Activated naive CD4-positive, alpha-beta T cell treated with anti-CD3 and anti-CD28 coated beads, Interleukin-2, amount 50 U/mL, for 16 hours (primary cell): ENCODE measurements around the gene PARP11.
"Not testable (repeated sequence)": the region's sequence is repeated elsewhere in the genome, so short reads cannot be mapped to it uniquely, and the experiment has no call there.

Experiments used
- DNase-seq: peaks from one replicate; pipeline ENCODE4 v3.0.0-alpha.2; 2020

PARP11 gene

GRCh38 chr12:3882406-3882805, 9.2 kb upstream of the PARP11 start:
- no peak for DNase-seq

- DNase-seq = no peak
Observed at GRCh38 chr12:3881281-3881950, 8.2 kb upstream of the PARP11 start.

GRCh38 chr12:3879846-3880245, 6.6 kb upstream of the PARP11 start:
- DNase-seq = no peak

GRCh38 chr12:3871356-3871755, 1.8 kb downstream of the PARP11 start:
- no peak for DNase-seq

DNA sequence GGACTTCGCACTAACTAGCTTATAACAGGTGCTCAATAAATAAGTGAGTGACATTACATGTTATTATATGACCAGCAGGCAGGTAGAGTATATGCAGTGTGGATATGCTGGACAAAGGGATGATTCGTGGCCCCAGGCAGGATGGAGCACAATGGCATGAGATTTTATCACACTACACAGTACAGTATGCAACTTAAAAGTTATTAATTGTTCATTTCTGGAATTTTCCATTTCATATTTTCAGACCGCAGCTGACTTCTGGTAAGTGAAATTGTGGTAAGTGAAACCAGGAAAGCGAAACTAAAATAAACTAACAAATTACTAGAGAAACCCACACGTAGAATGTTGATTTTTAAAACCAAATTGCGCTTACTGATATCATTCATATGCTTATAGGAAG, 3.3 kb downstream of the PARP11 start:
- DNase-seq = peak; percentile 16

DNA sequence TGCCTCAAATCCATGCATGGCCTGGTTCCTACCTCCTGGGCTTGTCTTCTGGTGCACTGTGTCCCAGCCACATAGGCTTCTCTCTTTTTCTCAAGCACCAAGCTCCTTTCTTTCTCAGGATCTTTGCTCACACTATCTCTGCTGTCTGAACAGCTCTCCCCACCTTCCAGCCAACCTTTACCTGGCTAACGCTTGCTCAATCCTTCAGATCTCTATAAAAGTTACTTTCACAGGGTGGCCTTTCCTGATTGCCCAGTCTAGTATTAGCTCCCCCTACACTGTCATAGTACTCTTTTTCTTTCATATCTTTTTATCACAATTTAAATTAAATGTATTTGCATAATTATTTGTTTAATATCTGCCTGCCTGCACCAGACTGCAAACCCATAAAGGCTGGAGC, 3.8 kb downstream of the PARP11 start:
- no peak for DNase-seq

DNA sequence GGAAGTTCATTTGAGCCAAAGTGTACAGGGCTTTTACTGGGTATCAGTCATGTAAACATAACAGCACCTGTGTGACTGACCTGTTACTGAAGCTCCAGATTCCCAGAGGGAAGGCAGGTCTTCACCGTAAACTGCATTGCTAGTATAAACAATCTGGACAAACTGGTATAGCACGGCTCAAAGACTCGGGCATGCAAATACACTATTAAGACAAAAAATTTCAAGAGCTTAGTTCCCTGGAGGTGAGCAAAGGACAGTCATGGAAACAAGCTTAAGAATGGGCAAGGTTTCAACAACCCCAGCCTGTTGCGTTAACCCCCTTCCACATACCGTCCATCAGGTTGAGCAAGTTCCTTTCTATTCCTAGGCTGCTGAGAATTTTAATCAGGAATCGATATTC, 9.4 kb downstream of the PARP11 start:
- DNase-seq = no peak

- no peak for DNase-seq
Observed at GRCh38 chr12:3842517-3842916, 30.7 kb downstream of the PARP11 start.

- DNase-seq = no peak
Observed at GRCh38 chr12:3841783-3842182, 31.4 kb downstream of the PARP11 start.

DNA sequence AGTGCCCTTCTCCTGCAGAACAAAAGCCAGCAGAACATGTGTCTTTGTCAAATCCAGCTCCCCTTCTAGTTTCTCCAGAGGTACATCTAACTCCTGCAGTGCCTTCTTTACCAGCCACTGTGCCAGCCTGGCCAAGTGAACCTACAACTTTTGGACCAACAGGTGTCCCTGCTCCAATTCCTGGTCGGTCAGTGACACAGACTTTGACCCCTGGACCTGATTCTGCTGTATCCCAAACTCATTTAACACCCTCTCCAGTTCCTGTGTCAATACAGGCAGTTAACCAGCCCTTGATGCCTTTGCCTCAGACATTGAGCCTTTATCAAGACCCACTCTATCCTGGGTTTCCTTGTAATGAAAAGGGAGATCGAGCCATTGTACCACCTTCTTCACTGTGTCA, 32.4 kb downstream of the PARP11 start:
- not testable (repeated sequence) for DNase-seq

- not testable (repeated sequence) for DNase-seq
Observed at GRCh38 chr12:3839745-3840144, 33.5 kb downstream of the PARP11 start.

- peak; percentile 41 for DNase-seq
Observed at GRCh38 chr12:3838701-3839548, 34.3 kb downstream of the PARP11 start.

GRCh38 chr12:3838076-3838475, 35.1 kb downstream of the PARP11 start:
- DNase-seq = no peak

DNA sequence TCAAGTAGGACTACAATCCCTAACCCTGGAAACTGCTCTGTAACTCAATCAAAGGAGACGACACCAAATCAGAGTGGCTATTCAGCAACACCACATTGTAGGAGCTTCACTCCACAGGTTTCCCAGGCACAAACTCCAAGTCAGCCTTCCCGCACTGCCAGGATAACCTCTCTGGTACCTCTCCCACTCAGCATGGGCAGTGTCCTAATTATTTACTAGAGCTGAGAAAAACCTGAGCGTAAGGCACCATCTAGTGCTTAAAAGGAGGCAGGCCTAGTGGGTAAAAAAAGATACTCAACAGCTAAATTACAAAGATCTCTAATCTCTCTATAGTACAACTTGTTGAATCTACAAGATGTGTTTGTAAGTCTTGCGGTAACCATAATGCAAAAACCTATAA, 36.1 kb downstream of the PARP11 start:
- no peak for DNase-seq

GRCh38 chr12:3836641-3837040, 36.6 kb downstream of the PARP11 start:
- no peak for DNase-seq

DNA sequence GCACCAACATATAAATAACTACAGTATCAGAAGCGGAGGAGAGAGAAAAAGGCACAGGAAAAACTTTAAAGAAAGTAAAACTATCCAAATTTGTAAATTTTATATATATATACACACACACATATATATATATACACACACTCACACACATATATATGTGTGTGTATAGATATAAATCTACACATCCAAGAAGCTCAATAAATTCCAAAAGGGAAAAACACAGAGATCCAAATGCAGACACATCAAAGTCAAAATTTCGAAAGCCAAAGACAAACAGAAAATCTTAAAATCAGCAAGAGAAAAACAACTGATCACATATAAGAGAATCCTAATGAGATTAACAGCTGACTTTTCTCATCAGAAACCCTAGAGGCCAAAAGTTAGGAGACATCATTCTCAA, 37.3 kb downstream of the PARP11 start:
- DNase-seq = no peak

- no peak for DNase-seq
Observed at GRCh38 chr12:3834774-3835173, 38.4 kb downstream of the PARP11 start.

- no peak for DNase-seq
Observed at GRCh38 chr12:3833670-3834310, 39.4 kb downstream of the PARP11 start.

- DNase-seq = no peak
Observed at GRCh38 chr12:3832738-3833137, 40.5 kb downstream of the PARP11 start.

GRCh38 chr12:3828888-3829287, 44.3 kb downstream of the PARP11 start:
- DNase-seq = no peak

DNA sequence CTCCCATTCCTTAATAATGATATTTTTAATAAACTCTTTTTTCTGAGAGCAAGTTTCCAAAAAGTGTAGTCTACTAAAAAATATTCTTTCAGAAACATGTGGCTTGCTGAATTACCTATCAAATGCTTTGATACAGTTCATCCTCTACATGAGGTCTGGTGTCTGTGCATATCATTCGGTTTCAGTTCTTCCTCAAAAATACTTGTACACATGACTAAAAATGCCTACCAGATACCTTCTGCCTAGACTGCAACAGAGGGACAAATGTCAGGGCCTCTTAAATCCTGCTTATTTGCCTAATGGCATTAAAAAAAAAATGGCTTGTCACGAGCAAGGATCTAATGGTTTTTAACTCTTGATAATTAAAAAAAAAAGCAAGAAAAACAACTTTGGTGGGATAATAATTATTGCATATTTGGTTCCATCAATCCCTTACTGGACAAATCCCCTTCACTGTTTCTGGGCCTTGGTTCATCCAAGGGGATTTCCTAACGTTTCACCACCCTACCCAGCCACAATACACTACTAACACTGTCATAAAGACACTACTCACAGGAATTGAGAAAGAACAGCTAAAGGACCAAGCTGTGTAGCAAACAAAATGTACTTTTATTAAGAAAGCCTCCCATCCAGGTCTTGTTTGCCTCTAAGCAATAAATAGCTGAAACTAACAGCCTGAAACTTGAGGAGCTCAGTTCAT, 45.7 kb downstream of the PARP11 start:
- no peak for DNase-seq

DNA sequence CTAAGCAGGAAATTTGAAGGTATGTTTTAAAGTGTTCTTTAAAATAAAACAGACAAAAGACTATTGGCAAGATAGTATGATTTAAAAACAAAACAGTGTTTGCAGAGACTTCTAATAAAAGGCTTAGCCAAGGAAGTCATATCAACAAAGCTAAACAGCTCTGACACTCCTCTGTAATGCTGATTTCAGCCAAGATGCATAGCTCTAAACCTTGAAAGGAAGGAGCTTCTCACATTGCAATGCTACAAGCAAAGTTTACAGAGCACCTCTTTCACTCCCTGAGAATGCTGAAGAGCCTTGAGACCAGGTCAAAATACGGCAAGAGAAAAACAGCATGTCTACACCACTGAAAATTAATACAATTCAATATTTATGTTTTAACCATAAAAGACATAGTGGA, 51.8 kb downstream of the PARP11 start:
- DNase-seq = no peak

- no peak for DNase-seq
Observed at GRCh38 chr12:3820122-3820521, 53.1 kb downstream of the PARP11 start.
